GM12873 (cell line): ENCODE data around the gene TMPRSS9.

Experiments used
- TF ChIP-seq, protein P1 (sequence below): IDR thresholded peaks from 2 replicates; pipeline ENCODE4 v1.5.1; 2012; ENCODE audit warnings: low read depth, mild to moderate bottlenecking, moderate library complexity, low read length, control low read depth; ENCODE audit not compliant: insufficient read depth; ENCODE audit errors: missing control alignments

The TMPRSS9 gene

DNA sequence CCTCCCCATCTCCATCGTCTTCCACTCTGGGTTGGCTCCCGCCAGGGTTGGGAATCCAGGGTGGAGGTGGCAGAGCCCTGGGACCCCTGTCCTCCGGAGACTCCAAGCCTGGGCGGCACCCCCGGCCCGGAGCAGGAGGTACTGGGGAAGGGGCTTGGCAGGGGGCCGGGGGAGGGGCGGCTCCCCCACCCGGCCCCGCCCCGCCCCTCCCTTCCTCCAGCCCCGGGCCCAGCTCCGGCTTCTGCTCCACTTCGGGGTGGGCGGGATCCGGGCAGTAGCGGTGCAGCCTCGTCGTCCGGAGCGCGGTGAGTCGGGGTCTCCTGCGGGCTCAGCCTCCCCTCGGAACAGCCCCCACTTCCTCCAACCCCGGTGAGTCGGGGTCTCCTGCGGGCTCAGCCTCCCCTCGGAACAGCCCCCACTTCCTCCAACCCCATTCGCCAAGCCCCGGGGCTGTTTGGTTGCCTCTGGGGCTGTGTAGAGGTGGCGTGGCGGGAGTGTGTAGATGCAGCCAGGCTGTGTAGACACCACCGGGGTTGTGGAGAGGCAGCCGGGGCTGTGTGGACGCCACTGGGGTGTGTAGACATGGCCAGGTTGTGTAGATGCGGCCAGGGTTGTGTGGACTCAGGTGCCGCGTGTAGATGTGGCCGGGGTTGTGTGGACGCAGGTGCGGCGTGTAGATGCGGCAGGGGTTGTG lies at the start of gene TMPRSS9:
TSS of gene TMPRSS9 (plus strand) at position 274 of the 694 bp plus-strand sequence. CDS start 29,521 bp downstream, outside the sequence.
- TF ChIP-seq, protein P1, sequence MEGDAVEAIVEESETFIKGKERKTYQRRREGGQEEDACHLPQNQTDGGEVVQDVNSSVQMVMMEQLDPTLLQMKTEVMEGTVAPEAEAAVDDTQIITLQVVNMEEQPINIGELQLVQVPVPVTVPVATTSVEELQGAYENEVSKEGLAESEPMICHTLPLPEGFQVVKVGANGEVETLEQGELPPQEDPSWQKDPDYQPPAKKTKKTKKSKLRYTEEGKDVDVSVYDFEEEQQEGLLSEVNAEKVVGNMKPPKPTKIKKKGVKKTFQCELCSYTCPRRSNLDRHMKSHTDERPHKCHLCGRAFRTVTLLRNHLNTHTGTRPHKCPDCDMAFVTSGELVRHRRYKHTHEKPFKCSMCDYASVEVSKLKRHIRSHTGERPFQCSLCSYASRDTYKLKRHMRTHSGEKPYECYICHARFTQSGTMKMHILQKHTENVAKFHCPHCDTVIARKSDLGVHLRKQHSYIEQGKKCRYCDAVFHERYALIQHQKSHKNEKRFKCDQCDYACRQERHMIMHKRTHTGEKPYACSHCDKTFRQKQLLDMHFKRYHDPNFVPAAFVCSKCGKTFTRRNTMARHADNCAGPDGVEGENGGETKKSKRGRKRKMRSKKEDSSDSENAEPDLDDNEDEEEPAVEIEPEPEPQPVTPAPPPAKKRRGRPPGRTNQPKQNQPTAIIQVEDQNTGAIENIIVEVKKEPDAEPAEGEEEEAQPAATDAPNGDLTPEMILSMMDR = no peak

DNA sequence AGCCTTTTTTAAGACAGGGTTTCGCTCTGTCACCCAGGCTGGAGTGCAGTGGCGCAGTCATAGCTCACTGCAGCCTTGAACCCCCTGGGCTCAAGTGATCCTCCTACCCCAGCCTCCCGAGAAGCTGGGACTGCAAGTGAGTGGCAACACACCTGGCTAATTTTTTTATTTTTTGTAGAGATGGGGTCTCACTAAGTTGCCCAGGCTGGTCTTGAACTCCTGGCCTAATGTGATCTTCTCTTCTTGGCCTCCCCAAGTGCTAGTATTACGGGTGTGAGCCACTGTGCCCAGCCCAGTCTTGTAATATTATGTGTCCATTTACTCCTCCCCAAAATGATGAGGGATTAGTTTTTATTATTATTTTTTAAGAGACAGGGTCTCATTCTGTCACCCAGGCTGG lies 49.0 kb upstream of the TMPRSS9 start:
- TF ChIP-seq, protein P1 = no peak

DNA sequence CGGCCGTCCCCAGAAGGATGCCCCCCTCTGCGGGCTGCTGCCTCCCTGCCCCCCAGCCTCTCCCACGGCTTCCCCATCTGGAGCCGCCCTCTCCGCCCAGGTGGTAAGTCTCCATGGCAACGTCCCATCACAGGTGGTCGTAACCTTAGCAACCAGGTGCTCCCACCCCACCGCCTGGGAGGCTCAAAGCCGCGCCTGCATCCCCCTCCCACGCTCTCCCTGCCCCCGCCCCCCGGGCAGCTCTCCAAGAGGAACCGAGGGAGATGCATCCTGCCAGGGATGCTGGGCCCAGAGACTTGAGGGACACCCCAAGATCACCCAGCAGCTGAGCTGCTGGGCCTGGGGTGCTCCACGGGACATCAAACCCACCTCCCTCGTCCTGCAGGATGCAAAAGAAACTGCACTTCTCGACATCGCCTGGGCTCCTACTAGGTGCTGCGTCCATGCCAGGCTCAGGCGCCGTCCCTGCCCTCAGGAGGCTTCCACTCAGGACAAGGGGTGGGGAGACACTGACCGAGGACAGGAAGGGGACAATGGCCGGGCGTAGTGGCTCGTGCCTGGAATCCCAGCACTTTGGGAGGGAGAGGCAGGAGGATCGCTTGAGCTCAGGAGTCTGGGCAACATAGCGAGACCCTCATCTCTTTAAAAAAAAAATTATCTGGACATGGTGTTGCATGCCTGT lies 47.1 kb upstream of the TMPRSS9 start:
- TF ChIP-seq, protein P1 = no peak

DNA sequence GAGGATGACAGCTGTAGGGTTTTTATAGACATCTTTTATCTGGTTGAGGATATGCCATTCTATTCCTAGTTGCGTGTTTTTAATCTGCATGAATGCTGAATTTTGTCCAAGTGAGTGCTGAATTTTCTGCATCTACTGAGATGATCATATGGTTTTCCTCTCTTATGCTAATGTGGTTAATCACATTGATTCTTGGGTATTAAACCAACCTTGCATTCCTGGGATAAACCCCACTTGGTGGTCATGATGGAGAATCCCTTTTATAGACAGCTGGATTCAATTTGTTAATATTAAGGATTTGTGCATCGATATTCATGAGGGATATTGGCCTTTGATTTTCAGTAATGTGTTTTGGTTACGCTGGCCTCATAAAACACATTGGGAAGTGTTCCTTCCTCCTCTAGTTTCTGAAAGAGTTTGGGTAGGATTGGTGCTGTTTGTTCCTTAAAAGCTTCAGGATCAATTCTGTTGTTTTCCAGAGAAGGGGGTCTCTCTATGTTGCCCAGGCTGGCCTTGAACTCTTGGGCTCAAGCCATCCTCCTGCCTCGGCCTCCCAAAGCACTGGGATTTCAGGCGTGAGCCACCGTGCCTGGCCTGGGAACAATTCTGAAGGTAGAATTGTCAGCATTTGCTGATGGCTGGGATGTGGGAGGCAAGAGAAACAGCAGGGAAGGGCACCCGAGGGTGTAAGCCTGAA lies 44.8 kb upstream of the TMPRSS9 start:
- TF ChIP-seq, protein P1 = no peak

DNA sequence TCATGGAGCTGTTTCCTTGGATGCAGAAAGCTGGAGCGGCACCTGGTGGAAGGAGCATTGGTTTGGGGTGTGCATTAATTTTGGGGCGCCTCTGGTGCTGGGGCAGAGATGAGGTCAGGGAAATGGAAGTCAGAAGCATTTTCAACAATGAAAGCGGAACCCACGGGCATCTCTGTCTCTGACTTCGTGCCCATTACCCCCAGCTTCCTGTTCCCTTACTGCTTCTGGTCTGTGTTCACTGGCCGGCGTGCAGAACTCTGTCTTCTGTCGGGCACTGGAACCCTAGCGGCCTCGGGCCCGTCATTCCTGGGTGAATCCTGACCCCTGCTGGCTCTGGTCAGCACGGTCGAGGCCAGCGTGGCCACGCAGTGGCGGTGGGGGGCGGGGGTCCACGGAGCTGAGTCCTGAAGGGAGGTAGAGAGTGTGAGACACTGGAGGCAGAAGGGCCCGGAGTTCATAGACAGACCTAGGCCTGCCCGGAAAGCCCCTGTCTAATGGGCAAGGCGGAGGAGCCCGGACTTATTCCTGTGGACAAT lies 44.2 kb upstream of the TMPRSS9 start:
- TF ChIP-seq, protein P1 = peak; percentile 51

DNA sequence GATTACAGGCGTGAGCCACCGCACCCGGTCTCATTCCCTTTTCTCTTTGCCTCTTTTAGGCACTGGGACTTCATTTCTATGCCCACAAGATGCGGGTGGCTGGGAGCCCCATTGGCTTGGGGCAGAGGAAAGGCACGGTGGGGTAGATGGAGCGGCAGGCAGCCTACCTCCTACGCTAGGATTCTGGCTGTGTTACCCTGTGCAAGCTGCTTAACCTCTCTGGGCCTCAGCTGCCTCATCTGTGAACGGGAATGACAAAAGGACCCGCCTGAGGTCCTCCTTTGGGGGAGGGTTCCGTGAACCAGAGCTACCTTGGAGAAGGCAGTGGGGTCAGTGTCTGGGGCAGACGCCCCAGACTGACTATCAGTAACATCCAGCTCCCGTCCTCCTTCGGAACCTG lies 42.8 kb upstream of the TMPRSS9 start:
- TF ChIP-seq, protein P1 = no peak

DNA sequence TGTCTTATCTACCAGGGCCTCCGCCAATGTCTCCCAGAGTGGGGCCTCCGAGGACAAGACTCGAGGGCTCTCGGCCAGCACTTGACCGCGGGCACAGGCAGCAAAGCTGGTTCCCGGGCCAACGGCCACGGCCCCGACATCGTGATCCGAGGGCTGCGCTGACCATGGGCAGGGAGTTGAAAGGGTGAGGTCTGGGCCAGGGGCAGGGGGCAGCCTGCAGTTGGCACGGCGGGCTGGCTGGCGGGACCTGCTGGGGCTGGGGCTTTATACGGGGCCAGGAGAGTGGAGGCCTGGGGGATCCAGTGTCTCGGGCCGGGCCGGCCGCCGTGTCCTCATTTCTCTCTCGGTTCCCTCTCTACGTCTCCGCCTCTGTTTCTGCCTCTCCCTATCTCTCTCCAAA lies 42.3 kb upstream of the TMPRSS9 start:
- TF ChIP-seq, protein P1 = no peak
